Ishikawa (cell line): ENCODE measurements around the gene PARD3B.

Source experiments
- CEBPB ChIP-seq: IDR thresholded peaks from 2 replicates; pipeline ENCODE4 v1.6.1; 2012
- CREB1 ChIP-seq: IDR thresholded peaks from 2 replicates; pipeline ENCODE4 v1.6.1; 2012; ENCODE audit warnings: low read depth
- EGR1 ChIP-seq: IDR thresholded peaks from 2 replicates; pipeline ENCODE4 v1.6.1; 2012
- EP300 ChIP-seq: IDR thresholded peaks from 2 replicates; pipeline ENCODE4 v1.6.1; 2012; ENCODE audit warnings: borderline replicate concordance
- FOXM1 ChIP-seq: IDR thresholded peaks from 2 replicates; pipeline ENCODE4 v1.6.1; 2012; ENCODE audit warnings: low read depth, borderline replicate concordance
- NFIC ChIP-seq: IDR thresholded peaks from 2 replicates; pipeline ENCODE4 v1.6.1; 2012
- RAD21 ChIP-seq: IDR thresholded peaks from 2 replicates; pipeline ENCODE4 v1.6.1; 2012; ENCODE audit warnings: low read depth
- TAF1 ChIP-seq: IDR thresholded peaks from 2 replicates; pipeline ENCODE4 v1.6.1; 2012; ENCODE audit warnings: low read depth, mild to moderate bottlenecking
- TCF12 ChIP-seq: IDR thresholded peaks from 2 replicates; pipeline ENCODE4 v1.6.1; 2012; ENCODE audit warnings: low read depth
- TEAD4 ChIP-seq: IDR thresholded peaks from 2 replicates; pipeline ENCODE4 v1.6.1; 2012
- YY1 ChIP-seq: IDR thresholded peaks from 2 replicates; pipeline ENCODE4 v1.6.1; 2012; ENCODE audit warnings: low read depth
- ZBTB7A ChIP-seq: IDR thresholded peaks from 2 replicates; pipeline ENCODE4 v1.6.1; 2012; ENCODE audit warnings: low read depth
- TF ChIP-seq, protein P1 (sequence below): IDR thresholded peaks from 2 replicates; pipeline ENCODE4 v1.6.1; 2012; ENCODE audit warnings: low read depth, mild to moderate bottlenecking
- TF ChIP-seq, protein P2 (sequence below): IDR thresholded peaks from 2 replicates; pipeline ENCODE4 v1.6.1; 2012
- TF ChIP-seq, protein P3 (sequence below): IDR thresholded peaks from 2 replicates; pipeline ENCODE4 v1.6.1; 2012

PARD3B gene

DNA sequence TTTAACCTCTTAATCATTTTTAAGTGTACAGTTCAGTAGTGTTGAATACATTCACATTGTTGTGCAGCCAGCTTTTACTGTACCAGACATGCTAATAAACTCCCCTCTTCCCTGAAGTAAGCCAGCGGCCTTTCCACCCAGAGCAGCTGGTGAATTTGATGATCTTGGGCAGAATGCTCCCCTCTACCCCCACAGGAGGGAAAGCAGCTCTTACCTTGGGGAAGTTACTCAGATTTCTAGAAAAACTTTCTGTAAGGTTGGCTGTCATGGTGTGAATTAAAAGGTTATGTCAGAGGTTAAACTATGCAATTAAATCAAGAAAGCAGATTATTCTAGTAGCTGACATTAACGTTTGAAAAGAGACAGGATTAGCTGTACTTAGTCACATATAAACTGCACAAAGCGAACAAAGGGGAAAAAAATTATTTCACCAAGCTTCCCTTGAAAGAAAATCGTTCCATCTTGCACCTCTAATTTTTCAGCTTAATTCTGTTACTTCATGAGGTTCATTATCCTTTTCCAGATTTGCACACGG is 738.5 kb downstream of the PARD3B start:
- TF ChIP-seq CEBPB: no peak
- TF ChIP-seq, protein P1, sequence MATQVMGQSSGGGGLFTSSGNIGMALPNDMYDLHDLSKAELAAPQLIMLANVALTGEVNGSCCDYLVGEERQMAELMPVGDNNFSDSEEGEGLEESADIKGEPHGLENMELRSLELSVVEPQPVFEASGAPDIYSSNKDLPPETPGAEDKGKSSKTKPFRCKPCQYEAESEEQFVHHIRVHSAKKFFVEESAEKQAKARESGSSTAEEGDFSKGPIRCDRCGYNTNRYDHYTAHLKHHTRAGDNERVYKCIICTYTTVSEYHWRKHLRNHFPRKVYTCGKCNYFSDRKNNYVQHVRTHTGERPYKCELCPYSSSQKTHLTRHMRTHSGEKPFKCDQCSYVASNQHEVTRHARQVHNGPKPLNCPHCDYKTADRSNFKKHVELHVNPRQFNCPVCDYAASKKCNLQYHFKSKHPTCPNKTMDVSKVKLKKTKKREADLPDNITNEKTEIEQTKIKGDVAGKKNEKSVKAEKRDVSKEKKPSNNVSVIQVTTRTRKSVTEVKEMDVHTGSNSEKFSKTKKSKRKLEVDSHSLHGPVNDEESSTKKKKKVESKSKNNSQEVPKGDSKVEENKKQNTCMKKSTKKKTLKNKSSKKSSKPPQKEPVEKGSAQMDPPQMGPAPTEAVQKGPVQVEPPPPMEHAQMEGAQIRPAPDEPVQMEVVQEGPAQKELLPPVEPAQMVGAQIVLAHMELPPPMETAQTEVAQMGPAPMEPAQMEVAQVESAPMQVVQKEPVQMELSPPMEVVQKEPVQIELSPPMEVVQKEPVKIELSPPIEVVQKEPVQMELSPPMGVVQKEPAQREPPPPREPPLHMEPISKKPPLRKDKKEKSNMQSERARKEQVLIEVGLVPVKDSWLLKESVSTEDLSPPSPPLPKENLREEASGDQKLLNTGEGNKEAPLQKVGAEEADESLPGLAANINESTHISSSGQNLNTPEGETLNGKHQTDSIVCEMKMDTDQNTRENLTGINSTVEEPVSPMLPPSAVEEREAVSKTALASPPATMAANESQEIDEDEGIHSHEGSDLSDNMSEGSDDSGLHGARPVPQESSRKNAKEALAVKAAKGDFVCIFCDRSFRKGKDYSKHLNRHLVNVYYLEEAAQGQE: no peak
- no peak for TF ChIP-seq TEAD4
- TF ChIP-seq, protein P2, sequence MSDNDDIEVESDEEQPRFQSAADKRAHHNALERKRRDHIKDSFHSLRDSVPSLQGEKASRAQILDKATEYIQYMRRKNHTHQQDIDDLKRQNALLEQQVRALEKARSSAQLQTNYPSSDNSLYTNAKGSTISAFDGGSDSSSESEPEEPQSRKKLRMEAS: no peak
- no peak for TF ChIP-seq TAF1
- no peak for TF ChIP-seq EP300
- TF ChIP-seq ZBTB7A: no peak
- no peak for TF ChIP-seq YY1
- TF ChIP-seq CREB1: no peak
- TF ChIP-seq FOXM1: no peak
- no peak for TF ChIP-seq NFIC
- TF ChIP-seq, protein P3, sequence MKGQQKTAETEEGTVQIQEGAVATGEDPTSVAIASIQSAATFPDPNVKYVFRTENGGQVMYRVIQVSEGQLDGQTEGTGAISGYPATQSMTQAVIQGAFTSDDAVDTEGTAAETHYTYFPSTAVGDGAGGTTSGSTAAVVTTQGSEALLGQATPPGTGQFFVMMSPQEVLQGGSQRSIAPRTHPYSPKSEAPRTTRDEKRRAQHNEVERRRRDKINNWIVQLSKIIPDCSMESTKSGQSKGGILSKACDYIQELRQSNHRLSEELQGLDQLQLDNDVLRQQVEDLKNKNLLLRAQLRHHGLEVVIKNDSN: no peak
- TF ChIP-seq RAD21: no peak
- no peak for TF ChIP-seq EGR1
- no peak for TF ChIP-seq TCF12

DNA sequence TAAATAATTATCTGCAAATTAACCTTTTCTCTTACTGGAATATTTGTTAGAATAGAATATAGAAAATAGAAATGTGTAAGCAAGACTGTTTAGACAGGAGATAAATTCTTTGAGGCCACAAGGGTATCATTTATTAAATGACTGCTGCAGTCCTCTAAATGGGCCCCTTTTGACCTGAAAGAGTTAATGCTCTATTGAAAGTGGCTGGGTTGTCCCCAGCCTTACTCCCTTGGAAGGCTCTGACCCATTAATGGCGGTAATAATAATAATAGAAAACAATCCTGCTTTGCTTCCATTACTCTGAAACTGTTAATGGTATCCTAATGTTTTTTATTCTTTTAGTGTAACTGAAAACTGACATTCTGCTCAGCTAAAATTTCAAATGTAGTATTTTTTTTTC is 739.1 kb downstream of the PARD3B start:
- no peak for TF ChIP-seq RAD21
- no peak for TF ChIP-seq EP300
- no peak for TF ChIP-seq CEBPB

DNA sequence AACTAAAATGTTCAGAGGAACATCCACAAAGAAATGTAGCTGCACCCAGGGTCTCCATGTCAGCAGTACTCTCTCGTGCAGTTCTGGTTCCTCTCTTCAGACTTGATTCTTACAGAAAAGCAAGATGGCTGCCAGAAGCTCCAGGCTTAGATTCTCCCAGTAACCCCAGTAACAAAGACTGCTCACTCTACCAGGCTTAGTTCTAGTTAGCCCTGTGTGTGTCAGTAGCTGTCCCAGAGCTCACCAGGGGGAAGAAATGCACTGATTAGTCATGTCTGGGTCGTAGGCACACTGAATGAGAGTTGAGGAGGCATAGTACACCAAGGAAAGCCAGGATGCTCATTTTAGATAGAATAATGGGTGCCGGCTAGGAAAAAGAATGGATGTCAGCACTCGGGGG is 742.0 kb downstream of the PARD3B start:
- no peak for TF ChIP-seq TAF1
- TF ChIP-seq FOXM1: no peak
- TF ChIP-seq YY1: no peak
- TF ChIP-seq, protein P1: no peak
- TF ChIP-seq TCF12: no peak
- no peak for TF ChIP-seq RAD21
- TF ChIP-seq CEBPB: no peak
- TF ChIP-seq NFIC: no peak
- TF ChIP-seq TEAD4: no peak

DNA sequence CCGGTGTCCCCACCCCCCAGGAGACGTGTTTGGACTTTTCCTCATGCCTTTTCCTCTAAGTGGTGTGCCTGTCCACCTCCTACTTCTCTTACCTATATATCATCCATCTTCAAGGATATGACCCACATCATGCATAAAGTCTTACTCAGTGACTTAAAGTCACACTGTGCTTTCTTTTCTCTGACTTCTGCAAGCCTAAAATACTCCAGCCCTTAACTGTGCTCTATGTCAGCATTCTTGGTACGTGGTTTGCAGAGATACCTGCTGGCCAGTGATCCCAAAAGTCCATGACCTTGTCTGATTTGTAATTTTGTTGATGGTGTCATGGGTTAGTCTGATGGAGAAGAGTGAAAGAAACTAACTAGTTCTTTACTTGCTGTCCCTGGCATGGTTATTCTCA is 743.4 kb downstream of the PARD3B start:
- no peak for TF ChIP-seq YY1
- no peak for TF ChIP-seq ZBTB7A
- TF ChIP-seq, protein P1: no peak
- no peak for TF ChIP-seq CREB1
- no peak for TF ChIP-seq TAF1
- TF ChIP-seq EP300: no peak
- TF ChIP-seq TEAD4: no peak
- TF ChIP-seq CEBPB: no peak

DNA sequence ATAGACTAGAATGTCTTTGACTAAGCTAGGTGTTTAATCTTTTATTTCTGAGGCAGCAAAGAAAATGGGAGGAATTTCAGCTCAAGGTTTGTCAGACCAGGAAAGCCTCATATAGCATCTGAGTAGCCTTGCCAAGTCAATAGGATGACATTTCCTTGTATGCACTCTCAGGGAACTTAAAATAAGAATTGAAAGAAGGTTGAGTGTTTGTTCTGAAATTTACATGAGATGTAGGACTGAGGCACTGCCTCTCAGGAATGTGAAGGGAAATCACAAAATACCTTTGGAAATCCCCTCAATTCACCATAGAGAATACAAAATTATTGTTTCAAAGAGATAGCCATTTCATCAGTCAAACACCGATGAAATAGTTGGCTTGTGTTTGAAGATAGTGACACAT is 745.0 kb downstream of the PARD3B start:
- TF ChIP-seq, protein P1: no peak
